Breast epithelium (tissue), 4 donors: Measurements from ENCODE around the gene CRELD2. TPM values are rescaled to one million over a fixed set of nuclear protein-coding genes. Genes with fewer than 3 reads are reported as not detected.

Source experiments
- DNase-seq, 2 donors: peaks; one replicate each; pipeline ENCODE4 v3.0.0-alpha.2; 2019; ENCODE audit warnings: low spot score in 2 of 2
- H3K27ac ChIP-seq, 2 donors: fragments of 200-600 bp; sonication (generic) in 1 of 2; one replicate each; pipeline ENCODE4 v1.5.1; 2016 to 2019; ENCODE audit warnings: mild to moderate bottlenecking in 1 of 2
- H3K27me3 ChIP-seq, 2 donors: fragments of 200-600 bp; sonication (generic) in 1 of 2; one replicate each; pipeline versions ENCODE4 v1.5.1 to v1.6.0; 2017 to 2019; ENCODE audit warnings: control low read depth in 1 of 2, mild to moderate bottlenecking in 1 of 2
- H3K36me3 ChIP-seq: fragments of 200-600 bp; one replicate; pipeline ENCODE4 v1.5.1; 2019
- H3K4me1 ChIP-seq, 2 donors: fragments of 200-600 bp; sonication (generic); one replicate each; pipeline ENCODE4 v1.5.1; 2016 to 2019; ENCODE audit warnings: control low read depth in 1 of 2
- H3K4me3 ChIP-seq, 3 donors: fragments of 200-600 bp; sonication (generic); 1 replicate in 2 of 3; 2 replicates in 1 of 3; pipeline ENCODE4 v1.5.1; 2016 to 2019; ENCODE audit warnings: mild to moderate bottlenecking in 3 of 3, moderate library complexity in 2 of 3
- H3K9me3 ChIP-seq, 2 donors: fragments of 200-600 bp; sonication (generic) in 1 of 2; one replicate each; pipeline ENCODE4 v1.5.1; 2016 to 2019; ENCODE audit warnings: control low read depth in 1 of 2
- POLR2A ChIP-seq: fragments of 450-650 bp; IDR thresholded peaks from one replicate; pipeline ENCODE4 v1.6.1; 2016; ENCODE audit warnings: antibody characterized with exemption, mild to moderate bottlenecking, moderate library complexity
- POLR2AphosphoS5 ChIP-seq, 3 donors: sonication (generic); formaldehyde crosslinking; IDR thresholded peaks; one replicate each; pipeline ENCODE4 v1.6.1; 2017; ENCODE audit warnings: antibody characterized with exemption in 3 of 3
- intact Hi-C: fragments of 100-400 bp; cut with DNase I; formaldehyde crosslinking; loops from one replicate; pipeline ENCODE4 v1.15.1; 2023; ENCODE audit warnings: low total_unique reads
- total RNA-seq, 3 donors: library from RNA; depleted of rRNA; stranded (reverse); fragments of >200 nt; gene quantifications; one replicate each; pipeline ENCODE4 v1.1.0, GENCODE V29; 2016
- TF ChIP-seq, protein P1 (sequence below), 3 donors: fragments of 450-650 bp; IDR thresholded peaks; one replicate each; pipeline ENCODE4 v1.5.1; 2016 to 2017; ENCODE audit warnings: antibody characterized with exemption in 3 of 3, mild to moderate bottlenecking in 3 of 3, moderate library complexity in 3 of 3

CRELD2 gene
- total RNA-seq, 3 donors from 2014 or later: 20.6 to 59.3 (median 39.5) TPM

DNA sequence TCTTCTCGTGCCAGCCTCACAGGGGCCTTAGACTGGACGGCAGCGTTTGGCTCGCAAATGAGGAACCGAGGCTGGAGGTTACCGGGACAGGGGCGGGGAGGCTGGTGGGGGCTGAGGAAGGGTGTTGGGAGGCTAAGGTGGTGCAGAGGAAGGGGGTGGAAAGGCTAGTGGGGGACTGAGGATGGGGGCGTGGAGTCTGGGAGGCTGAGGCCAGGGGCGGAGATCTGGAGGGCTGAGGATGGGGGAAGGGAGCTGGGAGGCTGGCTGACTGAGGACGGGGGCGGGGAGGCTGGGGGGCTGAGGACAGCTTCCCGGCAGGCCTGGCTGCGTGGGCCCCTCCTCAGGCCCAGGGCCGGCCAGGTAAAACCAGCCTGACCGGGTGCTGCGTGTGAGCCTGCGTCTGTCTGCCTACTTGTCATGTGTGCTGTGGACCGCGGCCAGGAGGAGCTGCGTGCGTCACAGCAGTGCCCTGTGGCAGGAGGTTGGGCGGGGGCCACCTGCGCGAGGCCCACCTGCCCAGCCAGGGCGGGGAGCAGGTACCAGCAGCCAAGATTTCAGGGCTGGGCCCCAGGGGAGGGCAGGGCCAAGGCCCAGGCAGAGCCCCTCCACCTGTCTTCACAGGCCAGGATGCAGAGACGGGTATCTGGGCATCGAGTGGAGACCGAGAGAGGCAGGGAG lies 32.7 kb downstream of the CRELD2 start:
- H3K27me3 ChIP-seq: no peaks in the 10 kb centered on the region
- no peaks in the 10 kb centered on the region for H3K36me3 ChIP-seq
- intact Hi-C loops: loop anchor here (10.0 kb wide), 1 partner anchor 234 kb away; the partner anchor contains the start of gene TRABD

DNA sequence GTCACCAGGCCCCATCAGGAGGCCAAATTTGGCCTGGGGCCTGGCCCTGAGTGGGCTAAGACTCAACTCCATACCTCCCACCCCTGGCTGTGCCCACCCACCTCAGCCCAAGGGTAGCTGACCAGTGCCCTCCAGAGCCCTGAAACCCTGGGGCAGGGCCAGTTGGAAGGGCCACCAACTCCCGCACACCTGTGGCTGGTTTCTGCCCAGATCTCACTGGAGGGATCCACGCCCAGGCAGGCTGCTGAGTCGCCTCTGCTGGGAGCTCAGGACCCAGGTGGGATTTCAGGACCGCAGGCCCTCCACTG lies 33.2 kb downstream of the CRELD2 start:
- H3K36me3 ChIP-seq: no peaks in the 10 kb centered on the region
- intact Hi-C loops: loop anchor here (10.0 kb wide), 1 partner anchor 233 kb away; the partner anchor contains the start of gene TRABD
- H3K27ac ChIP-seq: peak overlapping the region; percentile 99
- H3K4me1 ChIP-seq: peaks cover 28 to 64% of the 10 kb centered on the region in 2 donors
- H3K9me3 ChIP-seq: no peaks in the 10 kb centered on the region
- DNase-seq: no peak
- no peak for TF ChIP-seq POLR2AphosphoS5 (IDR thresholded peaks at IDR 0.05)
- TF ChIP-seq, protein P1, sequence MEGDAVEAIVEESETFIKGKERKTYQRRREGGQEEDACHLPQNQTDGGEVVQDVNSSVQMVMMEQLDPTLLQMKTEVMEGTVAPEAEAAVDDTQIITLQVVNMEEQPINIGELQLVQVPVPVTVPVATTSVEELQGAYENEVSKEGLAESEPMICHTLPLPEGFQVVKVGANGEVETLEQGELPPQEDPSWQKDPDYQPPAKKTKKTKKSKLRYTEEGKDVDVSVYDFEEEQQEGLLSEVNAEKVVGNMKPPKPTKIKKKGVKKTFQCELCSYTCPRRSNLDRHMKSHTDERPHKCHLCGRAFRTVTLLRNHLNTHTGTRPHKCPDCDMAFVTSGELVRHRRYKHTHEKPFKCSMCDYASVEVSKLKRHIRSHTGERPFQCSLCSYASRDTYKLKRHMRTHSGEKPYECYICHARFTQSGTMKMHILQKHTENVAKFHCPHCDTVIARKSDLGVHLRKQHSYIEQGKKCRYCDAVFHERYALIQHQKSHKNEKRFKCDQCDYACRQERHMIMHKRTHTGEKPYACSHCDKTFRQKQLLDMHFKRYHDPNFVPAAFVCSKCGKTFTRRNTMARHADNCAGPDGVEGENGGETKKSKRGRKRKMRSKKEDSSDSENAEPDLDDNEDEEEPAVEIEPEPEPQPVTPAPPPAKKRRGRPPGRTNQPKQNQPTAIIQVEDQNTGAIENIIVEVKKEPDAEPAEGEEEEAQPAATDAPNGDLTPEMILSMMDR (IDR thresholded peaks at IDR 0.05): no peak
- TF ChIP-seq POLR2A: no peak
- no peaks in the 10 kb centered on the region for H3K27me3 ChIP-seq
- peak overlapping the region in 1 of 3 donors; percentile 12 for H3K4me3 ChIP-seq

More for the DNA sequence above, 32.7 kb downstream of the CRELD2 start:
- peak overlapping the region in 1 of 3 donors; percentile 12 for H3K4me3 ChIP-seq
- no peaks in the 10 kb centered on the region for H3K9me3 ChIP-seq
- peak overlapping the region; percentile 99 for H3K27ac ChIP-seq
- peaks cover 28 to 64% of the 10 kb centered on the region in 2 donors for H3K4me1 ChIP-seq
- DNase-seq: peak; percentile 97 to 98
- TF ChIP-seq POLR2AphosphoS5 (IDR thresholded peaks at IDR 0.05) (peak; percentile 63 to 89 (median 82)), POLR2A (no peak)
- TF ChIP-seq, protein P1 (IDR thresholded peaks at IDR 0.05): no peak

DNA sequence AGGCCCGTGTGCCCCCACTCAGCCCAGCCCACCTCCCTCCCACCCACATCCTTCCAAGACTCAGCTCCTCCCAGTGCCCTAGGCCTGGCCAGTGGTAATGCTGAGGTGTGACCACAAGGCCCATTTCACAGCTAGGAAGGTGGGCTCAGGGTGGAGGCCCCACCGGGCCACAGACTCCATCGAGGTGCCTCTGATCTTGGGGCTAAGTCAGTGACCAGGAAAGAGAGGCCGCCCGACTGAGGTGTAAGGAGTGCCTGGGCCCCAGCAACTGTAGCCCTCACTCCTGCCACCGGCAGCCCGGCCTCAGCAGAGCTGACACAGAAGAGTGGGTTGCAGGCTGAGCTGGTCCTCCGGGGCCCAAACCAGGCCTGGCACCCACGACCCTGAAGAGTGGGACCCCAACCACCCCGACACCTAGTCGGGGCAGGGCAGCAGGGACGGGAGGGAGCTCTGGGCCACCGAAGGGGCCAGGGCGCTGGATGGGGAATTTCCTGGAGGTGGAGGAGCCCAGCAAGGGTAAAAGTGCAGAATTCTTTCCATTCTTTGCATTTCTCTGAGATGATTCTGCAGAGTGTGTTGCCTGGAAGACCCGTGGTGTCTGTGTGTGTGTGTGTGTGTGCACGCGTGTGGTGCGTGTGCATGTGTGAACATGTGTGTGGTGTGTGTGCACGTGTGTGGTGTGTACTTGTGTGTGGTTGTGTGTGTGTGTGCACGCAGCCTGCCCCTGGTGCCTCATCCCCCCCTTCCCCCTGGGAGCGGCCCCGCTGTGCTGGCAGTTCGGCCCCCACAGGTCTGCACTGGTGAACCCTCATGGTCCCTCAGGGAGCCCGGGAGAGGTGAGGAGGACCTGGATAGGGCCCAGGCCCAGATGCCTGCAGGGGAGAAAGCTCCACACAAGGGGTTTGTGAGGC lies 33.8 kb downstream of the CRELD2 start:
- no peaks in the 10 kb centered on the region for H3K27me3 ChIP-seq
- H3K4me3 ChIP-seq: peak overlapping the region in 1 of 3 donors; percentile 12
- H3K4me1 ChIP-seq: peaks cover 26 to 60% of the 10 kb centered on the region in 2 donors
- DNase-seq: no peak
- TF ChIP-seq POLR2A (no peak), POLR2AphosphoS5 (IDR thresholded peaks at IDR 0.05) (peak in 1 of 3 donors; percentile 32)
- H3K36me3 ChIP-seq: no peaks in the 10 kb centered on the region
- intact Hi-C loops: loop anchor here (10.0 kb wide), 1 partner anchor 233 kb away; the partner anchor contains the start of gene TRABD
- H3K27ac ChIP-seq: peak overlapping the region; percentile 99
- no peaks in the 10 kb centered on the region for H3K9me3 ChIP-seq

DNA sequence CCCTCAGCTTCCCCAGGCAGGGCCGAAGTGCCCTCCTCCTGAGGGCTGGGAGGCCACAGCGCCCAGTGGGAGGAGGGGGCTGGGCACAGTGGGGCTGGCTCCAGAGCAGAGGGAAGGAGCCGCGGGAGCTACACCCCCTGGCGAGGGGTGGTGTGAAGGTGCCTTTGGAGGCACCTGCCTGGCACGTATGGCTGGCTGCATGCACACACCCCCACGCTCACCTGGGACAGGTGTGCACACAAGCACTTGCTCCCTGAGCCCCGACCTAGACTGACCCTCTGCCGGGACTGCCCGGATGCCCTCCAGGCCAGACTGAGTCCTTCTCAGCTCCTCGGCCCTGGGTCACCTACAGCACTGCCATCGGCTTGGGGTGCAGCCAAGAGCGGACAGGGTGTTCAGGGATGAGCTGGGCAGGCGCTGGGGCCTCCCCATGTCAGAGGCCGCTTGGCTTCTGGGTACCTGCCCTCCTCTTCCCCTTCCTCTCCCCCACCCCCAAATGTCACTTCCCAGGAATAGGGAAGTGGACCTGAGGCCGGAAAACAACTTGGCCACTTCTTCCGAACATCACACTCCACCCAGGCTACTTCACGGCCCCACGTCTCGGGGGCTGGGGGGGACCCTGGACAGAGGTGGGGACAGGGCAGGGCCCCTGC lies 34.7 kb downstream of the CRELD2 start:
- Histone ChIP-seq H3K4me1 (peaks cover 20 to 51% of the 10 kb centered on the region in 2 donors), H3K27ac (peak overlapping the region; percentile 99), H3K9me3 (no peaks in the 10 kb centered on the region), H3K36me3 (no peaks in the 10 kb centered on the region), H3K27me3 (no peaks in the 10 kb centered on the region), H3K4me3 (no peak overlapping the region)
- intact Hi-C loops: loop anchor here (10.0 kb wide), 1 partner anchor 232 kb away; the partner anchor contains the start of gene TRABD
- no peak for DNase-seq
- TF ChIP-seq POLR2A (no peak), POLR2AphosphoS5 (IDR thresholded peaks at IDR 0.05) (no peak)
- TF ChIP-seq, protein P1 (IDR thresholded peaks at IDR 0.05): no peak

DNA sequence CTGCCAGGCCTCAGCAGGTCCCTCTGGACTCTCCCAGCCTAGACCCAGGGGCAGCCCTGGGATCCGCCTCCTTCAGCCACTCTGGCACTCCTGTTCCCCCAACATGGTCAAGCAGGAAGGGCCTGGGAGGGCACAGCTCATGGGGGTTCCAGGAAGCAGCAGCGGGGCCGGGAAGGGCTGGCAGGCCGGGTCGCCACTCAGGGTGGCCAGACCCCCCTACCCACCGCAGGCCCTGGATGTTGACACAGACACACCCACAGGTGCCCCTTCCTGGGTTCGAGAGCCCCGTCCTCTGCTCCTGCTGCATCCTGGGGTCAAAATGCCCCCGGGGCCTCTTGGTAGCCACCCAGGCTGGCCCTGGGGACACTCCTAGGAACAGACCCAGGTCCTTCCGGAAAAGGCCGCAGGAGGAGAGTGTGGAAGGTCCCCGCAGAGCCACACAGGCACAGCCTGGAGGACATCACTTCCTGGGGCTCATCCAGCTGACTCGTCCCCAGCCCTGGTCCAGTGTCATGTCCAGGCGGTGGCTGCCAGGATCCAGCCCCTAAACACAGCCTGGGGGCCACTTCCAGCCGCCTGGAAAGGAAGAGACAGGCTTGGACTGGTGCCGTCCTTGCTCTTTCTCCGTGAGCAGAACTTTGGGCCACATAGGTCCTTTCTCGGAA lies 35.4 kb downstream of the CRELD2 start:
- no peaks in the 10 kb centered on the region for H3K36me3 ChIP-seq
- H3K27me3 ChIP-seq: no peaks in the 10 kb centered on the region
- no peaks in the 10 kb centered on the region for H3K9me3 ChIP-seq
- TF ChIP-seq, protein P1 (IDR thresholded peaks at IDR 0.05): no peak
- TF ChIP-seq POLR2A: no peak
- no peak for TF ChIP-seq POLR2AphosphoS5 (IDR thresholded peaks at IDR 0.05)
- peaks cover 20 to 45% of the 10 kb centered on the region in 2 donors for H3K4me1 ChIP-seq
- peak overlapping the region; percentile 99 for H3K27ac ChIP-seq
- H3K4me3 ChIP-seq: peak overlapping the region in 1 of 3 donors; percentile 34
- DNase-seq: no peak
- intact Hi-C loops: loop anchor here (10.0 kb wide), 1 partner anchor 231 kb away; the partner anchor contains the start of gene TRABD
